GM12864 (cell line): ENCODE data around the gene FBXO21.
"Not testable (repeated sequence)": the region's sequence is repeated elsewhere in the genome, so short reads cannot be mapped to it uniquely, and the experiment has no call there.

Experiments
- DNase-seq: peaks from one replicate; pipeline ENCODE4 v3.0.0-alpha.2; 2011; ENCODE audit warnings: low read depth
- H3K4me3 ChIP-seq: 2 replicates; pipeline ENCODE4 v1.5.1; 2011; ENCODE audit warnings: mild to moderate bottlenecking, low read depth, low read length, control low read depth
- TF ChIP-seq, protein P1 (sequence below): IDR thresholded peaks from 2 replicates; pipeline ENCODE4 v1.5.1; 2011; ENCODE audit warnings: low read depth, mild to moderate bottlenecking, moderate library complexity, low read length, control low read depth, inconsistent platforms; ENCODE audit errors: missing control alignments

The FBXO21 gene

DNA sequence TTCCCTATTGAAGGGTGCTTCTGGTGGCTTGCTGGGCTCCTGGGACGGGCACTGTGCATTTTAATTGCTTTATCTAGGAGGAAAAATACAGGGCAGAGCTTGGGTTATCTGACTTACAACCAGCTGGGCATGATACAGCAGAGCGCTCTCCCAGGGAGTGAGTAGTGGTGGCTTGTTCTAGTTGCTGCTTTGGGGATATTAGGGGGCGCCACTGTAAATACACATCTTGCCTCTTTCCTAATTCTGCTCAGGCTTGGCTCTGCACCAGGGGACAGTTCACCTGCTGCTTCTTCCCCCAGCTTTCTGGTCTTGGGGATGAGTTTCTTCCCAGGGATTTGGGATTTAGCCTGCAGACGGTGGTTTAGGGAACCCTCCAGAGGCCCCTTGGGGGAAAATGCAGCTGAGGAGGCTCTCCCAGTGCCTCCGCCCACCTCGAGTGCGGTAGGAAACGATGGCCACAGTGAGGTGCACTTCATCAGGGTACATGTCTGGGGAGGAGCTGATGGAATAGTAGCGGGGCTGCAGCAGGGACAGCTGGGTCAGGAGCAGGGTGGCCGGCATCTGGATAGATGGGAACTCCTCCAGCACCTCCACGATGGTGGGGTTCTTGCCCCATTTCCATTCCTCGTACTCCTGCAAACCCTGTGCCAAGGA is 36.9 kb upstream of the FBXO21 start:
- TF ChIP-seq, protein P1, sequence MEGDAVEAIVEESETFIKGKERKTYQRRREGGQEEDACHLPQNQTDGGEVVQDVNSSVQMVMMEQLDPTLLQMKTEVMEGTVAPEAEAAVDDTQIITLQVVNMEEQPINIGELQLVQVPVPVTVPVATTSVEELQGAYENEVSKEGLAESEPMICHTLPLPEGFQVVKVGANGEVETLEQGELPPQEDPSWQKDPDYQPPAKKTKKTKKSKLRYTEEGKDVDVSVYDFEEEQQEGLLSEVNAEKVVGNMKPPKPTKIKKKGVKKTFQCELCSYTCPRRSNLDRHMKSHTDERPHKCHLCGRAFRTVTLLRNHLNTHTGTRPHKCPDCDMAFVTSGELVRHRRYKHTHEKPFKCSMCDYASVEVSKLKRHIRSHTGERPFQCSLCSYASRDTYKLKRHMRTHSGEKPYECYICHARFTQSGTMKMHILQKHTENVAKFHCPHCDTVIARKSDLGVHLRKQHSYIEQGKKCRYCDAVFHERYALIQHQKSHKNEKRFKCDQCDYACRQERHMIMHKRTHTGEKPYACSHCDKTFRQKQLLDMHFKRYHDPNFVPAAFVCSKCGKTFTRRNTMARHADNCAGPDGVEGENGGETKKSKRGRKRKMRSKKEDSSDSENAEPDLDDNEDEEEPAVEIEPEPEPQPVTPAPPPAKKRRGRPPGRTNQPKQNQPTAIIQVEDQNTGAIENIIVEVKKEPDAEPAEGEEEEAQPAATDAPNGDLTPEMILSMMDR, result no peak
- no peak overlapping the region for H3K4me3 ChIP-seq
- no peak for DNase-seq

DNA sequence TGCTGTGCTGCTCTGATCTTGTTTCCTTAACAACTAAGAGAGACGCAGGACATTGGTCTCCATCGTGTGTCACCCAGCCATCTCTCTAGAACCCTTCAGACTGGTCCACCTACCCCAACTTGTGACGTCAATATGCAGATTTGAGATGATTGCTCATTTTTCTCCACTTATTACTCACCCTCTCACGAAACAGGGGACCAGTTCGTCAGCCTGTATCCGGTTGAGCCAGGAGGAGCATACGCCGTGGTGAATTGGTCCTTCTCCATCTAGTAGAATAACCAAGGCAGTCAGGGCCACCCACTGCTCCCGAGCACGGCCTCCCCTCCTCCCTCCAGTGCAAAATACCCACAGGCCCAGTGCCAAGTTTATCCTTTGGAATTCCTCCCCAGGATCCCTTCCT is 36.2 kb upstream of the FBXO21 start:
- TF ChIP-seq, protein P1, result no peak
- DNase-seq, result peak; percentile 8
- H3K4me3 ChIP-seq, result no peak overlapping the region

DNA sequence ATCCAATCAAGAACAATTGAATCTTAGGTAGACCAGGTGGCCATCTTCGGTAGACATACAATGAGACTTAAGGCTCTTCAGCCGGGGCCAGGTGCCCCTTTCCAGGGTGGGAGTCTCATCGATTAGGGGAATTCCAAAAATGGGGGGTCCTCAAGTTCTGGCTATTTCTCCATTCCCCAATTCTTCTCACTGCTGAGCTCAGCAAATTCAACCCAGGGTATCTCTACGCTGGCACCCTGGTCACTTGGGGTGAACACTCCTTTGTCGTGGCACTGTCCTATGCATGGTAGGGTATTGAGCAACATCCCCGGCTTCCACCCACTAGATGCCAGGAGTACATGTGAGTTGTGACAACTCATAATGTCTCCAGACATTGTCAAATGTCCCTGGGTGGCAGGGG is 34.9 kb upstream of the FBXO21 start:
- DNase-seq, result no peak
- TF ChIP-seq, protein P1, result no peak
- no peak overlapping the region for H3K4me3 ChIP-seq

DNA sequence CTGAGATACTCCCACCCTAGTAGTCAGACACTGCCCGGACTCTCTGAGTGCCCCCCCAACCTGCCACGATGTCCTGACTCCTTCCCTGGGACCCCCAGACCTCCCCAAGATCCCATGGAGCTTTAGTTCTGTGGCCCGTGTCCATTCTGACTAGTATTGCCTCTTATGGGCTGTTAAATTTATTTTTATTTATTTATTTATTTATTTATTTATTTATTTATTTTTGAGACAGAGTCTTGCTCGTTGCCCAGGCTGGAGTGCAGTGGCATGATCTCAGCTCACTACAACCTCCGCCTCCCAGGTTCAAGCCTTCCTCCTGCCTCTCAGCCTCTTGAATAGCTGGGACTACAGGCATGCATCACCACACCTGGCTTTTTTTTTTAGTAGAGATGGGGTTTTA is 30.7 kb upstream of the FBXO21 start:
- not testable (repeated sequence) for H3K4me3 ChIP-seq, DNase-seq

DNA sequence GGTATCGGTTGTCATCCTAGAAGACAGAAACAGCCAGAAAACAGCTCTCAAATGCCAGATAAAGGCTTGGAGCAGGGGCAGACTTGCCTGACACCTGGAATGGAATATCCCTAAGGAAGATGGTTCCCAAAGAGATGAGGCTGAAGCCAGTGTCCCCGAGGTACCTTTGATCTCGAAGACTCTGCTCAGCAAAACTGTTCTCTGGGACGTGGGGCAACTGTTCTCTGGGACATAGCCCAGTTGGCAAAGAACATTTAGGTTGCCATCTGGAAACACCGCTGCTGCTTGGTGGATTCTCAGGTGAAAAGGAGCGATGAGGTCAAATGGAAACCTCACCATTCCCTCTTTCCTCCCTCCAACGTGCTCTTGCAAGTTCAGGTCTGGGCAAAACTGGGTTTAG is 27.9 kb upstream of the FBXO21 start:
- H3K4me3 ChIP-seq, result no peak overlapping the region
- DNase-seq, result no peak
- TF ChIP-seq, protein P1, result no peak

DNA sequence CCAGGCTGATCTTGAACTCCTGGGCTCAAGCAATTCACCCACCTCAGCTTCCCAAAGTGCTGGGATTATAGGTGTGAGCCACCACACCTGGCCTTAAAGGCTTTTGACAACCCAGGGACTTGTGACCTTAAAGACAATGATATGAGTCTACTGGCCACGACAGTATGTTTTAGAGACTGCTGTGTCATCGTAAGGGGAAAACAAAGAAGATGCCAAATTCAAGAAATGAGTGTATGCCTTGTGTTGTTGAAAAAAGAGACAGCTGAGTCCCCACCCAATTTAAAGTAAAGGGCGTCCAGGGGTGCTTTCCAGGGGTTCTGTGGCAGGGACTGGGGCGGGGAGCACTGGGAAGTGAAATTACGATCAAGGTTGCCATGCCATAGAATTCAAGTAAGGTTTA is 26.4 kb upstream of the FBXO21 start:
- H3K4me3 ChIP-seq, result no peak overlapping the region
- TF ChIP-seq, protein P1, result no peak
- no peak for DNase-seq

DNA sequence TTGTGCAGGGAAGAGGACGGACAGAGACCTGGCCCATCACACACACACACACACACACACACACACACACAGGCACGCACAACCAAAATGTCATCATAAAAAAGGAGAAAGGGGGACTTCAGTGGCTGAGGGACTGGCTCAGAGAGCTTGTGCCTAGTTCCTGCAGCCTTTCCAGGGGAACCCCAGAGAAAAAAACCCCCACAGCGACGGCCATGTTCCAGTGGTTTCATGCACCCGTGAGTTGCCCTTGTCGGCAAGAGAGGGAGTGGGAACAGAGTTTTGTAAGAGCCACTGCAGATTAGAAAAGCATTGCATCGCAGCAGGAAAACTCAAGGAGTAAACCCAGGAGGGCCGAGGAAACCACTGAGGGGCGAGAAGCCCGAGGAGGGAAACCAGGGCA is 24.5 kb upstream of the FBXO21 start:
- DNase-seq, result no peak
- TF ChIP-seq, protein P1, result no peak
- no peak overlapping the region for H3K4me3 ChIP-seq
